Hepatocyte (in vitro differentiated cells): ENCODE measurements around the gene SUSD3.

Experiments used
- EZH2 ChIP-seq: fragments of 200-600 bp; sonication (generic); IDR thresholded peaks from 2 replicates; pipeline ENCODE4 v1.6.1; 2016; ENCODE audit warnings: antibody characterized with exemption, mild to moderate bottlenecking, borderline replicate concordance
- EZH2phosphoT487 ChIP-seq: fragments of 200-600 bp; sonication (generic); IDR thresholded peaks from one replicate; pipeline ENCODE4 v1.6.1; 2018; ENCODE audit warnings: antibody characterized with exemption, mild to moderate bottlenecking, low read depth, moderate library complexity; ENCODE audit not compliant: unreplicated experiment, severe bottlenecking
- TF ChIP-seq, protein P1 (sequence below): fragments of 200-600 bp; sonication (generic); IDR thresholded peaks from 2 replicates; pipeline ENCODE4 v1.5.1; 2016; ENCODE audit warnings: antibody characterized with exemption, mild to moderate bottlenecking; ENCODE audit not compliant: poor library complexity

DNA sequence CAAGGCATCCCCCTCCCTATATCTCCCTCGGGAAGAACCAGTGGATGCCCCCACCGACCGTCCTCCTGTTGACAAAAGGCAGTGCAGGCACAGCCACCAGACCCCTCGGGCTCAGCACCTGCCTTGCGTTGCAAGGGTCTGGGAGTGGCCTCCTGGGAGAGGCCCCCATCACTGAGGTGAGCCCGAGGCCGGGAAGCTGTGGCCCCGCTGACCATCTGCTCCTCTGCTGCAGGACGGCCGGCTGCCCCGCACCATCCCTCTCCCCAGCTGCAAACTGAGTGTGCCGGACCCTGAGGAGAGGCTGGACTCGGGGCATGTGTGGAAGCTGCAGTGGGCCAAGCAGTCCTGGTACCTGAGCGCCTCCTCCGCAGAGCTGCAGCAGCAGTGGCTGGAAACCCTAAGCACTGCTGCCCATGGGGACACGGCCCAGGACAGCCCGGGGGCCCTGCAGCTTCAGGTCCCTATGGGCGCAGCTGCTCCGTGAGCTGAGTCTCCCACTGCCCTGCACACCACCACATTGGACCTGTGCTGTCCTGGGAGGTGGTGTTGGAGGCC is 23.3 kb upstream of the SUSD3 start:
- TF ChIP-seq, protein P1, sequence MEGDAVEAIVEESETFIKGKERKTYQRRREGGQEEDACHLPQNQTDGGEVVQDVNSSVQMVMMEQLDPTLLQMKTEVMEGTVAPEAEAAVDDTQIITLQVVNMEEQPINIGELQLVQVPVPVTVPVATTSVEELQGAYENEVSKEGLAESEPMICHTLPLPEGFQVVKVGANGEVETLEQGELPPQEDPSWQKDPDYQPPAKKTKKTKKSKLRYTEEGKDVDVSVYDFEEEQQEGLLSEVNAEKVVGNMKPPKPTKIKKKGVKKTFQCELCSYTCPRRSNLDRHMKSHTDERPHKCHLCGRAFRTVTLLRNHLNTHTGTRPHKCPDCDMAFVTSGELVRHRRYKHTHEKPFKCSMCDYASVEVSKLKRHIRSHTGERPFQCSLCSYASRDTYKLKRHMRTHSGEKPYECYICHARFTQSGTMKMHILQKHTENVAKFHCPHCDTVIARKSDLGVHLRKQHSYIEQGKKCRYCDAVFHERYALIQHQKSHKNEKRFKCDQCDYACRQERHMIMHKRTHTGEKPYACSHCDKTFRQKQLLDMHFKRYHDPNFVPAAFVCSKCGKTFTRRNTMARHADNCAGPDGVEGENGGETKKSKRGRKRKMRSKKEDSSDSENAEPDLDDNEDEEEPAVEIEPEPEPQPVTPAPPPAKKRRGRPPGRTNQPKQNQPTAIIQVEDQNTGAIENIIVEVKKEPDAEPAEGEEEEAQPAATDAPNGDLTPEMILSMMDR = no peak
- no peak for TF ChIP-seq EZH2
- no peak for TF ChIP-seq EZH2phosphoT487
